HG03159 (cell line): ENCODE data around the gene SLC8A3.

Experiments used
- ATAC-seq: cut with Tn5 transposase; IDR thresholded peaks from one replicate; pipeline ENCODE4 v1.9.1; 2021; ENCODE audit warnings: mild to moderate bottlenecking, moderate library complexity; ENCODE audit not compliant: unreplicated experiment

SLC8A3 gene

GRCh38 chr14:70121521-70121920, 67.2 kb downstream of the SLC8A3 start:
- ATAC-seq = no peak

GRCh38 chr14:70118064-70118463, 70.7 kb downstream of the SLC8A3 start:
- ATAC-seq = no peak

- no peak for ATAC-seq
Observed at GRCh38 chr14:70116278-70116677, 72.5 kb downstream of the SLC8A3 start.

GRCh38 chr14:70114621-70115156, 74.1 kb downstream of the SLC8A3 start:
- ATAC-seq = no peak

- no peak for ATAC-seq
Observed at GRCh38 chr14:70113211-70113610, 75.5 kb downstream of the SLC8A3 start.

- ATAC-seq = no peak
Observed at GRCh38 chr14:70108419-70108818, 80.3 kb downstream of the SLC8A3 start.

GRCh38 chr14:70107309-70107708, 81.4 kb downstream of the SLC8A3 start:
- ATAC-seq = no peak

- ATAC-seq = no peak
Observed at GRCh38 chr14:70100071-70100470, 88.7 kb downstream of the SLC8A3 start.

GRCh38 chr14:70098250-70098809, 90.4 kb downstream of the SLC8A3 start:
- no peak for ATAC-seq

- ATAC-seq = no peak
Observed at GRCh38 chr14:70097576-70098249, 91.0 kb downstream of the SLC8A3 start.

- ATAC-seq = no peak
Observed at GRCh38 chr14:70096866-70097265, 91.9 kb downstream of the SLC8A3 start.

GRCh38 chr14:70094631-70095030, 94.1 kb downstream of the SLC8A3 start:
- ATAC-seq = no peak

- ATAC-seq = no peak
Observed at GRCh38 chr14:70094106-70094505, 94.6 kb downstream of the SLC8A3 start.

- ATAC-seq = no peak
Observed at GRCh38 chr14:70093156-70093555, 95.6 kb downstream of the SLC8A3 start.

- no peak for ATAC-seq
Observed at GRCh38 chr14:70087380-70087697, 101.4 kb downstream of the SLC8A3 start.

GRCh38 chr14:70086685-70087379, 101.9 kb downstream of the SLC8A3 start:
- ATAC-seq = no peak

- ATAC-seq = no peak
Observed at GRCh38 chr14:70084226-70084625, 104.5 kb downstream of the SLC8A3 start.

GRCh38 chr14:70082394-70082793, 106.4 kb downstream of the SLC8A3 start:
- no peak for ATAC-seq

GRCh38 chr14:70080076-70080475, 108.7 kb downstream of the SLC8A3 start:
- no peak for ATAC-seq

GRCh38 chr14:70078329-70078728, 110.4 kb downstream of the SLC8A3 start:
- no peak for ATAC-seq

GRCh38 chr14:70077720-70078119, 111.0 kb downstream of the SLC8A3 start:
- ATAC-seq = no peak

GRCh38 chr14:70077005-70077404, 111.7 kb downstream of the SLC8A3 start:
- no peak for ATAC-seq
